AG10803 (cell line): ENCODE measurements around the gene PTPRG.
"Not testable (repeated sequence)": the region's sequence is repeated elsewhere in the genome, so short reads cannot be mapped to it uniquely, and the experiment has no call there.

Experiments
- DNase-seq: peaks from one replicate; pipeline ENCODE4 v3.0.0; 2010; ENCODE audit warnings: low read depth
- H3K4me3 ChIP-seq: 2 replicates; pipeline ENCODE4 v1.5.1; 2011; ENCODE audit warnings: mild to moderate bottlenecking, low read length, control low read depth
- TF ChIP-seq, protein P1 (sequence below): conservative IDR thresholded peaks from 2 replicates; pipeline ENCODE4 v1.5.1; 2011; ENCODE audit warnings: mild to moderate bottlenecking, low read length, control low read depth, inconsistent platforms

Gene PTPRG

GRCh38 chr3:61687663-61688306 is 126.4 kb downstream of the PTPRG start:
- no peak overlapping the region for H3K4me3 ChIP-seq
- DNase-seq = no peak
- TF ChIP-seq, protein P1, sequence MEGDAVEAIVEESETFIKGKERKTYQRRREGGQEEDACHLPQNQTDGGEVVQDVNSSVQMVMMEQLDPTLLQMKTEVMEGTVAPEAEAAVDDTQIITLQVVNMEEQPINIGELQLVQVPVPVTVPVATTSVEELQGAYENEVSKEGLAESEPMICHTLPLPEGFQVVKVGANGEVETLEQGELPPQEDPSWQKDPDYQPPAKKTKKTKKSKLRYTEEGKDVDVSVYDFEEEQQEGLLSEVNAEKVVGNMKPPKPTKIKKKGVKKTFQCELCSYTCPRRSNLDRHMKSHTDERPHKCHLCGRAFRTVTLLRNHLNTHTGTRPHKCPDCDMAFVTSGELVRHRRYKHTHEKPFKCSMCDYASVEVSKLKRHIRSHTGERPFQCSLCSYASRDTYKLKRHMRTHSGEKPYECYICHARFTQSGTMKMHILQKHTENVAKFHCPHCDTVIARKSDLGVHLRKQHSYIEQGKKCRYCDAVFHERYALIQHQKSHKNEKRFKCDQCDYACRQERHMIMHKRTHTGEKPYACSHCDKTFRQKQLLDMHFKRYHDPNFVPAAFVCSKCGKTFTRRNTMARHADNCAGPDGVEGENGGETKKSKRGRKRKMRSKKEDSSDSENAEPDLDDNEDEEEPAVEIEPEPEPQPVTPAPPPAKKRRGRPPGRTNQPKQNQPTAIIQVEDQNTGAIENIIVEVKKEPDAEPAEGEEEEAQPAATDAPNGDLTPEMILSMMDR = no peak

GRCh38 chr3:61688307-61688984 is 127.1 kb downstream of the PTPRG start:
- H3K4me3 ChIP-seq = no peak overlapping the region
- TF ChIP-seq, protein P1 = no peak
- DNase-seq = no peak

GRCh38 chr3:61690016-61690415 is 128.6 kb downstream of the PTPRG start:
- no peak for DNase-seq
- TF ChIP-seq, protein P1 = no peak
- no peak overlapping the region for H3K4me3 ChIP-seq

DNA sequence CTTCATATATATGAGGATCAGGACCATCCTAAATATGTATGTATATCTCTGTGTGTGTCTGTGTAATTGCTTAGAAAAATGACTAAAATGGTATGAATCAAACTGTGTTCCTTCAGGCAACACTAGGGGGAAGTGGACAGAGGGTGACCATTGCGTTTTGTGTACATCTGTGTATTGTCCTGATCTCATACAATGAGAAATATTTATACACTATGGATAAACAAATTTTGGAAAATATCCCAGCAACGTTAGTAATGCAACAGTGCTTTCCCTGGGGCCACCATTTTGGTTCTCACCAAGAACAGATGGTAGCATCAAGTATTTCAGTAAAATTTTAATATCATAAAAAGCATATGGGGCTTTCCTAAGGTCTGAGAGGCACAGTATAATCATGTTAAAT is 130.1 kb downstream of the PTPRG start:
- TF ChIP-seq, protein P1 = no peak
- H3K4me3 ChIP-seq = no peak overlapping the region
- no peak for DNase-seq

DNA sequence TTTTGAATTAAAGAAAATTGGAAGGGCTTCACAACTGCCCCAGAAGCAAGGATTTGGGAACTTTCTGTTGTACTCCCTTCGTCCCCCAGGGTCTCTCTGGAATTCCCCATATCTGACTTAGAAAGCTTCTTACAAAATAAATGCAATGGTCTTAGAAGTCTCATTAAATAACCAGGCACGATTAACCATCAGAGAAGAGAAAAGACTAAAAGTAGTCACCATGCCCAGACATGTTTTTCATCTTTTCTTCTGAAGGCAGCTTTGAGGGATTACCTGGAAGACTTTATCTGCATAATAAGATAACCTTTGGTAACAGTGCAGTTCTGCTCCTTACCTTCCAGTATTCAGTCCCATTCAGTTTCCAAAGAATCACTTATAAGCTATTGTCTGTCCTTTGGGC is 135.9 kb downstream of the PTPRG start:
- no peak for DNase-seq
- no peak overlapping the region for H3K4me3 ChIP-seq
- TF ChIP-seq, protein P1 = no peak

- not testable (repeated sequence) for DNase-seq, H3K4me3 ChIP-seq
Observed at GRCh38 chr3:61698278-61699072, 137.1 kb downstream of the PTPRG start.

DNA sequence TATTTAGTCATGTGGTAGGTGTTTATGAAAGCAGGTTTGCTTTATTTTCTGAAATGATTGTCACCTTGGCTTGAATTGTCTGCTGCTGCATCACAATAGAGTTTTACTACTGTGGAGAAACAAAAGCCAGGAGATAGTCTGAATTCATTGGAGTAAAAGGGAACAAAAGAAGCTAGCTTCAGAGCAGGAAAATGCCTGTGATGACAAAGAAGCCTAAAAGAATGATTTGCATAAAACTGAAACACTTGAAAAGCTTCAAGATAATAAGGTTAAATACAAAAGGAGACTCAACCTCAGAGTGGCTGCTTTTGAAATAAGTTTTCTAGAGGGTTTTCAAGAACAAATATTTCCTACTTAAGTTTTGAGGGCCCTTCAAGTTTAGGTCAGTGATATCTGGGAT is 138.3 kb downstream of the PTPRG start:
- no peak for DNase-seq
- H3K4me3 ChIP-seq = no peak overlapping the region
- TF ChIP-seq, protein P1 = no peak
